B cell (primary cell): Measurements from ENCODE around the gene LRRN4CL. TPM values are rescaled to one million over a fixed set of nuclear protein-coding genes. Genes with fewer than 3 reads are reported as not detected.

Experiments used
- ATAC-seq: fragments of 200-7000 bp; cut with Tn5 transposase; one replicate; pipeline ENCODE4 v1.10.0; 2021; ENCODE audit warnings: low read depth, mild to moderate bottlenecking, moderate number of reproducible peaks, moderate library complexity
- CTCF ChIA-PET: fragments of 350-600 bp; sonication (Branson Sonifier 250); formaldehyde crosslinking; loops from one replicate; lab custom pipeline; 2021; ENCODE audit warnings: antibody characterized with exemption, inconsistent platforms; lab: Charles Lee
- POLR2A ChIA-PET: fragments of 350-600 bp; sonication (Branson Sonifier 250); formaldehyde crosslinking; loops from one replicate; lab custom pipeline; 2021; ENCODE audit warnings: antibody characterized with exemption; lab: Charles Lee
- DNase-seq: peaks from one replicate; pipeline ENCODE4 v3.0.0; 2013
- H2AFZ ChIP-seq: 2 replicates; pipeline ENCODE4 v1.6.1; 2012; ENCODE audit warnings: mild to moderate bottlenecking, low read depth, low read length; ENCODE audit not compliant: insufficient read depth, poor library complexity, severe bottlenecking
- H3K27ac ChIP-seq, 2 donors: 1 replicate in 1 of 2; 2 replicates in 1 of 2; pipeline ENCODE4 v1.5.1; 2012 to 2013; ENCODE audit warnings: low read length in 2 of 2, mild to moderate bottlenecking in 2 of 2, moderate library complexity in 1 of 2
- H3K27me3 ChIP-seq, 4 experiments: fragments of 200-600 bp in 1 of 4; sonication (generic) in 1 of 4; replicated peaks in 1 of 4; 1 replicate in 2 of 4; 2 replicates in 2 of 4; pipeline versions ENCODE4 v1.6.1 to v1.7.0; 2013 to 2016; ENCODE audit warnings: low read length in 3 of 4, mild to moderate bottlenecking in 2 of 4, mixed read lengths in 1 of 4, moderate library complexity in 1 of 4; ENCODE audit not compliant: insufficient read depth in 4 of 4, control insufficient read depth in 3 of 4; ENCODE audit errors: control extremely low read depth in 1 of 4
- H3K36me3 ChIP-seq, 2 experiments: replicated peaks in 1 of 2; 1 replicate in 1 of 2; 2 replicates in 1 of 2; pipeline versions ENCODE4 v1.6.1 to v1.7.1; 2013; ENCODE audit warnings: low read length in 1 of 2; ENCODE audit not compliant: insufficient read depth in 2 of 2, control insufficient read depth in 1 of 2; ENCODE audit errors: control extremely low read depth in 1 of 2, extremely low read depth in 1 of 2
- H3K4me1 ChIP-seq, 2 donors: fragments of 200-600 bp in 1 of 2; sonication (generic) in 1 of 2; 1 replicate in 1 of 2; 2 replicates in 1 of 2; pipeline versions ENCODE4 v1.5.1 to v1.6.1; 2013 to 2017; ENCODE audit warnings: low read length in 2 of 2; ENCODE audit not compliant: control insufficient read depth in 2 of 2, insufficient read depth in 2 of 2
- H3K4me2 ChIP-seq: replicated peaks from 2 replicates; pipeline ENCODE3; 2012; ENCODE audit warnings: mild to moderate bottlenecking, low read depth, low read length; ENCODE audit not compliant: poor library complexity, severe bottlenecking
- H3K4me3 ChIP-seq, 5 experiments: fragments of 200-600 bp in 1 of 5; sonication (generic) in 1 of 5; 1 replicate in 3 of 5; 2 replicates in 2 of 5; pipeline versions ENCODE4 v1.5.1 to v1.7.0; 2011 to 2016; ENCODE audit warnings: low read length in 4 of 5, mild to moderate bottlenecking in 4 of 5, low read depth in 2 of 5, control low read depth in 1 of 5, moderate library complexity in 1 of 5; ENCODE audit not compliant: insufficient read depth in 1 of 5; ENCODE audit errors: control extremely low read depth in 1 of 5, extremely low read depth in 1 of 5
- H3K79me2 ChIP-seq: fragments of 200-600 bp; sonication (generic); one replicate; pipeline ENCODE4 v1.6.0; 2016; ENCODE audit warnings: low read length; ENCODE audit not compliant: control insufficient read depth, insufficient read depth
- H3K9ac ChIP-seq: fragments of 200-600 bp; sonication (generic); 2 replicates; pipeline ENCODE4 v1.6.1; 2017; ENCODE audit warnings: mild to moderate bottlenecking, low read length, moderate library complexity
- H3K9me3 ChIP-seq, 3 donors: one replicate each; pipeline versions ENCODE4 v1.6.1 to v1.7.1; 2013; ENCODE audit warnings: low read length in 2 of 3; ENCODE audit not compliant: control insufficient read depth in 2 of 3, insufficient read depth in 1 of 3; ENCODE audit errors: control extremely low read depth in 1 of 3
- H4K20me1 ChIP-seq: 2 replicates; pipeline ENCODE4 v1.6.0; 2012; ENCODE audit warnings: mild to moderate bottlenecking, low read length; ENCODE audit not compliant: insufficient read depth, control insufficient read depth, poor library complexity, severe bottlenecking
- H3K27ac Mint-ChIP-seq: one replicate; pipeline ENCODE4 v1.8.0; 2021; ENCODE audit warnings: mixed read lengths
- H3K27me3 Mint-ChIP-seq: one replicate; pipeline ENCODE4 v1.8.0; 2021; ENCODE audit warnings: mixed read lengths
- H3K4me1 Mint-ChIP-seq: one replicate; pipeline ENCODE4 v1.8.0; 2021; ENCODE audit warnings: mixed read lengths
- H3K4me3 Mint-ChIP-seq: one replicate; pipeline ENCODE4 v1.8.0; 2021; ENCODE audit warnings: mixed read lengths
- H3K9me3 Mint-ChIP-seq: one replicate; pipeline ENCODE4 v1.8.0; 2022; ENCODE audit warnings: mixed read lengths; ENCODE audit not compliant: insufficient read depth
- EZH2 ChIP-seq: IDR thresholded peaks from 2 replicates; pipeline ENCODE4 v1.6.1; 2012; ENCODE audit warnings: borderline replicate concordance, low read depth, mild to moderate bottlenecking, moderate library complexity, low read length; ENCODE audit not compliant: insufficient read depth, poor library complexity, severe bottlenecking
- WGBS: methylation state at CpG from one replicate; pipeline ENCODE4 v1.1.5; 2013; ENCODE audit warnings: missing lambda C conversion rate; ENCODE audit not compliant: insufficient coverage; 5-methylcytosine and 5-hydroxymethylcytosine counted together
- intact Hi-C: fragments of 100-400 bp; cut with micrococcal nuclease; formaldehyde crosslinking; loops from one replicate; pipeline ENCODE4 v1.10.0; 2022
- polyA plus RNA-seq: library from polyadenylated mRNA; depleted of rRNA; stranded (reverse); fragments of >200 nt; gene quantifications from 2 replicates; pipeline ENCODE4 v1.2.3, GENCODE V29; 2012
- total RNA-seq, 2 donors: library from RNA; stranded (reverse); fragments of 120-200 nt in 1 of 2; gene quantifications; 1 replicate in 1 of 2; 2 replicates in 1 of 2; pipeline versions ENCODE4 v1.2.3 to v1.2.4, GENCODE V29; 2013 to 2022
- TF ChIP-seq, protein P1 (sequence below): fragments of 200-600 bp; IDR thresholded peaks from one replicate; pipeline ENCODE4 v1.8.0; 2022; ENCODE audit warnings: antibody characterized with exemption, mild to moderate bottlenecking

LRRN4CL gene
- total and polyA plus RNA-seq, 2 donors (not counting 1 experiment from before 2014, with no cell fraction given) = 0.03 to 0.25 TPM

- Histone ChIP-seq H3K4me1 (peaks cover 17 to 38% of the 10 kb centered on the region in 2 donors), H4K20me1 (peaks cover 9% of the 10 kb centered on the region), H3K27me3 (no peaks in the 10 kb centered on the region), H3K27ac (peak overlapping the region; percentile 73 to 81), H3K9me3 (no peaks in the 10 kb centered on the region), H2AFZ (peak overlapping the region; percentile 96), H3K4me3 (peak overlapping the region; percentile 79 to 98 (median 91)), H3K9ac (peak overlapping the region; percentile 82), H3K36me3 (peaks cover 4 to 19% of the 10 kb centered on the region in 2 experiments), H3K4me2 (peak overlapping the region; percentile 78), H3K79me2 (peaks cover 56% of the 10 kb centered on the region)
- Mint-ChIP-seq H3K9me3 (no peaks in the 10 kb centered on the region), H3K27me3 (no peaks in the 10 kb centered on the region), H3K4me1 (peaks cover 50% of the 10 kb centered on the region), H3K4me3 (peak overlapping the region; percentile 97), H3K27ac (peak overlapping the region; percentile 93)
- POLR2A ChIA-PET = interaction anchor here (0.6 to 3.6 kb wide), 26 partner anchors 9 to 208 kb away, joined by 3 to 62 read pairs (median 6); partner anchors contain the start of genes B3GAT3, BSCL2, EEF1G and GANAB
- DNase-seq (no peak), ATAC-seq (peak; percentile 16)
- intact Hi-C loops = loop anchor here (1.0 to 2.0 kb wide), 7 partner anchors 12 to 74 kb away; partner anchors contain the start of genes EML3, GANAB, INTS5 and TUT1
- TF ChIP-seq, protein P1, sequence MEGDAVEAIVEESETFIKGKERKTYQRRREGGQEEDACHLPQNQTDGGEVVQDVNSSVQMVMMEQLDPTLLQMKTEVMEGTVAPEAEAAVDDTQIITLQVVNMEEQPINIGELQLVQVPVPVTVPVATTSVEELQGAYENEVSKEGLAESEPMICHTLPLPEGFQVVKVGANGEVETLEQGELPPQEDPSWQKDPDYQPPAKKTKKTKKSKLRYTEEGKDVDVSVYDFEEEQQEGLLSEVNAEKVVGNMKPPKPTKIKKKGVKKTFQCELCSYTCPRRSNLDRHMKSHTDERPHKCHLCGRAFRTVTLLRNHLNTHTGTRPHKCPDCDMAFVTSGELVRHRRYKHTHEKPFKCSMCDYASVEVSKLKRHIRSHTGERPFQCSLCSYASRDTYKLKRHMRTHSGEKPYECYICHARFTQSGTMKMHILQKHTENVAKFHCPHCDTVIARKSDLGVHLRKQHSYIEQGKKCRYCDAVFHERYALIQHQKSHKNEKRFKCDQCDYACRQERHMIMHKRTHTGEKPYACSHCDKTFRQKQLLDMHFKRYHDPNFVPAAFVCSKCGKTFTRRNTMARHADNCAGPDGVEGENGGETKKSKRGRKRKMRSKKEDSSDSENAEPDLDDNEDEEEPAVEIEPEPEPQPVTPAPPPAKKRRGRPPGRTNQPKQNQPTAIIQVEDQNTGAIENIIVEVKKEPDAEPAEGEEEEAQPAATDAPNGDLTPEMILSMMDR = no peak
- no peak for TF ChIP-seq EZH2
- CTCF ChIA-PET = interaction anchor here (0.8 to 2.0 kb wide), 14 partner anchors 11 to 241 kb away, joined by 3 to 17 read pairs (median 5); partner anchors contain the start of genes B3GAT3, INTS5 and TUT1
- 8% methylated on average over 39 of the region's 39 CpGs for WGBS
Observed at GRCh38 chr11:62665599-62666258, 23.6 kb downstream of the LRRN4CL start.
